Measurements from ENCODE around the gene AHDC1. TPM values are rescaled to one million over a fixed set of nuclear protein-coding genes. Genes with fewer than 3 reads are reported as not detected.

The AHDC1 gene
- total RNA-seq, 1 donor from 2014 or later, result 205 TPM

DNA sequence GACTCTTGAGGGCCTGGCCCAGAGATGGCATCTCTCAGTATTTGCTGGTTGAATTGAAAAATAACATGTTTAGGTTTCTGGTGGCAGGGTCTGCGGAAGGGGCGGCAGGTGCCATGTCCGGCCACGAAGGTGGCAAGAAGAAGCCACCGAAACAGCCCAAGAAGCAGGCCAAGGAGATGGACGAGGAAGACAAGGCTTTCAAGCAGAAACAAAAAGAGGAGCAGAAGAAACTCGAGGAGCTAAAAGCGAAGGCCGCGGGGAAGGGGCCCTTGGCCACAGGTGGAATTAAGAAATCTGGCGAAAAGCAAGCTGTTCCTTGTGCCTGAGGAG lies 45.3 kb upstream of the AHDC1 start:
- Histone ChIP-seq H3K36me3 (no peaks in the 10 kb centered on the region), H3K27me3 (no peaks in the 10 kb centered on the region), H3K4me3 (no peak overlapping the region), H3K4me1 (peaks cover 0 to 9% of the 10 kb centered on the region in 2 donors), H3K9me3 (no peaks in the 10 kb centered on the region), H3K27ac (no peak overlapping the region)
- intact Hi-C loops (cut with DNase I), result no loop called here
- no peak for DNase-seq (ENCODE audit: low spot score in 2 of 2)
- TF ChIP-seq, protein P1, sequence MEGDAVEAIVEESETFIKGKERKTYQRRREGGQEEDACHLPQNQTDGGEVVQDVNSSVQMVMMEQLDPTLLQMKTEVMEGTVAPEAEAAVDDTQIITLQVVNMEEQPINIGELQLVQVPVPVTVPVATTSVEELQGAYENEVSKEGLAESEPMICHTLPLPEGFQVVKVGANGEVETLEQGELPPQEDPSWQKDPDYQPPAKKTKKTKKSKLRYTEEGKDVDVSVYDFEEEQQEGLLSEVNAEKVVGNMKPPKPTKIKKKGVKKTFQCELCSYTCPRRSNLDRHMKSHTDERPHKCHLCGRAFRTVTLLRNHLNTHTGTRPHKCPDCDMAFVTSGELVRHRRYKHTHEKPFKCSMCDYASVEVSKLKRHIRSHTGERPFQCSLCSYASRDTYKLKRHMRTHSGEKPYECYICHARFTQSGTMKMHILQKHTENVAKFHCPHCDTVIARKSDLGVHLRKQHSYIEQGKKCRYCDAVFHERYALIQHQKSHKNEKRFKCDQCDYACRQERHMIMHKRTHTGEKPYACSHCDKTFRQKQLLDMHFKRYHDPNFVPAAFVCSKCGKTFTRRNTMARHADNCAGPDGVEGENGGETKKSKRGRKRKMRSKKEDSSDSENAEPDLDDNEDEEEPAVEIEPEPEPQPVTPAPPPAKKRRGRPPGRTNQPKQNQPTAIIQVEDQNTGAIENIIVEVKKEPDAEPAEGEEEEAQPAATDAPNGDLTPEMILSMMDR (IDR thresholded peaks at IDR 0.05), result no peak

DNA sequence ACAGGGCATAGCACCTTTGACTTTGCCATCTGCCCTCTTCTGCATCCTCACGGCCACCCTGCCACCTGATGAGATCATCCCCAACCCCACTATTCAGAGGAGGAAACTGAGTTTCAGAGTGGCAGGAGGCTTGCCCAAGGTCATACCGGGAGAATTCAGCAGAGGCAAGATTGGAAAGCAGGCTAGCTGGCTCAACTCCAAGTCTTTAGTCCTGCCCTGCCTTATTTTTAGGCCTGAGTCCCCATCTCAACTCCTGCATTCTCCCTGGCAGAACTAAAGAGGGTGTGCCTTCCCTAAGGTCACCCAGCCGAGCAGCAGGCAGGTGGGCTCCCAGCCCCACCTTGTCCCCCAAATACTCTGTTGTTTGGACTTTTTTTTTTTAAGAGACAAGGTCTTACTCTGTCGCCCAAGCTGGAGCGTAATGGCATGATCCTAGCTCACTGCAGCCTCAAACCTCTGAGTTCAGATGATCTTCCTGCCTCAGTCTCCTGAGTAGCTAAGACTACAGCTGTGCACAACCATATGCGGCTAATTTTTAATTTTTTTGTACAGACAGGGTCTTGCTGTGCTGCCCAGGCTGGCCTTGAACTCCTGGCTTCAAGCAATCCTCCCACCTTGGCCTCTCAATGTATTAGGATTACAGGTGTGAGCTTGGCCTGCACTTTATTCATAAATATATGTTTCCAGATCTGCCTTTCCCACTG lies 44.8 kb upstream of the AHDC1 start:
- intact Hi-C loops (cut with DNase I), result no loop called here
- no peak overlapping the region for H3K4me3 ChIP-seq
- H3K27ac ChIP-seq, result no peak overlapping the region
- no peaks in the 10 kb centered on the region for H3K36me3 ChIP-seq
- H3K4me1 ChIP-seq, result peaks cover 0 to 9% of the 10 kb centered on the region in 2 donors
- H3K27me3 ChIP-seq, result no peaks in the 10 kb centered on the region
- DNase-seq (ENCODE audit: low spot score in 2 of 2), result no peak
- TF ChIP-seq, protein P1 (IDR thresholded peaks at IDR 0.05), result no peak
- no peaks in the 10 kb centered on the region for H3K9me3 ChIP-seq

DNA sequence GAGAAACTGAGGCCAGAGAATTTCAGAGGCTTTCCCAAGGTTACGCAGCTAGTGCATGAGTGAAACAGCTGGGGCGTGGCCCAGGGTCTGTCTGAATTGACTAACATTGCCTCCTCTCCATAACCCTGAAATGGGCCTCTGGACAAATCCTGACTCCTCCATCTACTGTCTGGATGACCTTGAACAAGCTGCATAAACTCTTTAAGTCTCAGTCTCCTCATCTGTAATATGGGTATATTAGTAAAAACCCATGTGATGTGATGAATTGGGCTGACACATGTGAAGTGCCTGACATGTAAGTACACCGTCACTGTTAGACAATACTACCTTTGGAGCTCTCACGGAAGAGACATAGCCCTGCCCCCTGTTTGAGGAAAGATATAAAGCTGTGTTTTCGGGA lies 43.4 kb upstream of the AHDC1 start:
- no peak for DNase-seq (ENCODE audit: low spot score in 2 of 2)
- H3K4me3 ChIP-seq, result no peak overlapping the region
- H3K4me1 ChIP-seq, result peaks cover 0 to 9% of the 10 kb centered on the region in 2 donors
- no peaks in the 10 kb centered on the region for H3K36me3 ChIP-seq
- intact Hi-C loops (cut with DNase I), result loop anchor here (1.0 kb wide), 1 partner anchor 13 kb away; no protein-coding TSS in a partner anchor
- no peaks in the 10 kb centered on the region for H3K27me3 ChIP-seq
- H3K9me3 ChIP-seq, result no peaks in the 10 kb centered on the region
- TF ChIP-seq, protein P1 (IDR thresholded peaks at IDR 0.05), result no peak
- no peak overlapping the region for H3K27ac ChIP-seq

DNA sequence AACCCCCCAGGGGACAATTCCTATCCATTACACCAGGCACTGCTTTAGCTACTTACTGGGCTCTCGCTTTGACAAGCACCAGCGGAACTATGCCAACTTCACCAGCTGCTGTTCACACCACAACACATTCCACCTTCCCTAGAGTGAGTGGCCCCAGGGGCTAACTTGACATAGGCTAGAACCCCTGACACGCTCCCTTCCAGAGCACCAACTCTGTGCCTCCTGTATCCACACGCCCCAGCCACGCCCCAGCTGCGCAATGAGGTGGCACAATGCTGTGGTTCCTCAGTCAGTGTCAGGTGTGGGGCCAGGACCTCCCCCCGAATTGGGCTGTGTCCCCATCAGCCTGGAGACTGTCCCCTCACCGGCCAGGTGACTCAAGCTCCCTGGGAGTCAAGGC lies 42.7 kb upstream of the AHDC1 start:
- Histone ChIP-seq H3K36me3 (no peaks in the 10 kb centered on the region), H3K27ac (no peak overlapping the region), H3K27me3 (no peaks in the 10 kb centered on the region), H3K4me3 (no peak overlapping the region), H3K9me3 (no peaks in the 10 kb centered on the region), H3K4me1 (peaks cover 0 to 9% of the 10 kb centered on the region in 2 donors)
- intact Hi-C loops (cut with DNase I), result loop anchor here (1.0 kb wide), 1 partner anchor 14 kb away; no protein-coding TSS in a partner anchor
- no peak for DNase-seq (ENCODE audit: low spot score in 2 of 2)
- TF ChIP-seq, protein P1 (IDR thresholded peaks at IDR 0.05), result no peak

DNA sequence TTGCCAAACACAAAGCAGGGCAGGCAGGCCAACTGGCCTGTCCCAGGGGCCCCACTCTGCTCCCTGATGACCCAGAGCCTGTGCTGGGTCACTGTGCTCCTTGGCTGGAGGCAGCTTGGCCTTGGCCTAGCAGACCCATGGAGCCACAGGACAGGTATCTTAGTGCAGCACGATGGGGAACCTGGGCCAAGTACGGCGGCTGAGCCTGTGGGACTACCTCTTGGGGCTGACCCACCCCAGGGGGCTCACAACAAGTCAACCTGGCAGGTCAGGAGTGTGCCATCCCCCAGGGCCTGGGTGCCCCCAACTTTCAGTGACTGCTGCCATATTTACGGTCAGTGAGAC lies 41.1 kb upstream of the AHDC1 start:
- no peaks in the 10 kb centered on the region for H3K27me3 ChIP-seq
- no peaks in the 10 kb centered on the region for H3K9me3 ChIP-seq
- H3K4me3 ChIP-seq, result no peak overlapping the region
- H3K36me3 ChIP-seq, result no peaks in the 10 kb centered on the region
- intact Hi-C loops (cut with DNase I), result no loop called here
- peaks cover 0 to 9% of the 10 kb centered on the region in 2 donors for H3K4me1 ChIP-seq
- DNase-seq (ENCODE audit: low spot score in 2 of 2), result no peak
- H3K27ac ChIP-seq, result no peak overlapping the region
- TF ChIP-seq, protein P1 (IDR thresholded peaks at IDR 0.05), result no peak
